Activated T-cell treated with anti-CD3 and anti-CD28 coated beads, Interleukin-2, amount 50 U/mL, for 72 hours (primary cell): ENCODE results near the gene PDZRN3. TPM values are rescaled to one million over a fixed set of nuclear protein-coding genes. Genes with fewer than 3 reads are reported as not detected.

ENCODE experiments used
- ATAC-seq, 2 donors: fragments of 150-1000 bp; cut with Tn5 transposase; replicated peaks in 1 of 2; 2 replicates each; pipeline ENCODE4 v1.10.0; 2021; ENCODE audit warnings: moderate library complexity in 2 of 2, mild to moderate bottlenecking in 1 of 2
- DNase-seq, 2 donors: peaks; one replicate each; pipeline ENCODE4 v3.0.0; 2021 to 2022; ENCODE audit warnings: mixed read lengths in 1 of 2
- H3K27ac Mint-ChIP-seq: one replicate; pipeline ENCODE4 v1.8.0; 2022; ENCODE audit warnings: mild to moderate bottlenecking, moderate library complexity, mixed read lengths
- H3K27me3 Mint-ChIP-seq: one replicate; pipeline ENCODE4 v1.8.0; 2022; ENCODE audit warnings: low read depth, mixed read lengths
- H3K36me3 Mint-ChIP-seq, 2 donors: one replicate each; pipeline ENCODE4 v1.8.0; 2022; ENCODE audit warnings: mixed read lengths in 2 of 2, mild to moderate bottlenecking in 1 of 2; ENCODE audit not compliant: insufficient read depth in 2 of 2
- H3K4me1 Mint-ChIP-seq: one replicate; pipeline ENCODE4 v1.8.0; 2022; ENCODE audit warnings: low read depth, mixed read lengths
- H3K4me3 Mint-ChIP-seq, 2 donors: one replicate each; pipeline ENCODE4 v1.8.0; 2022; ENCODE audit warnings: mild to moderate bottlenecking in 2 of 2, mixed read lengths in 2 of 2, moderate library complexity in 2 of 2
- H3K9me3 Mint-ChIP-seq, 2 donors: one replicate each; pipeline ENCODE4 v1.8.0; 2022; ENCODE audit warnings: mixed read lengths in 2 of 2
- total RNA-seq, 2 donors: library from RNA; stranded (reverse); gene quantifications; one replicate each; pipeline ENCODE4 v1.2.3, GENCODE V29; 2022

Gene PDZRN3
- total RNA-seq, 2 donors from 2014 or later: not detected

DNA sequence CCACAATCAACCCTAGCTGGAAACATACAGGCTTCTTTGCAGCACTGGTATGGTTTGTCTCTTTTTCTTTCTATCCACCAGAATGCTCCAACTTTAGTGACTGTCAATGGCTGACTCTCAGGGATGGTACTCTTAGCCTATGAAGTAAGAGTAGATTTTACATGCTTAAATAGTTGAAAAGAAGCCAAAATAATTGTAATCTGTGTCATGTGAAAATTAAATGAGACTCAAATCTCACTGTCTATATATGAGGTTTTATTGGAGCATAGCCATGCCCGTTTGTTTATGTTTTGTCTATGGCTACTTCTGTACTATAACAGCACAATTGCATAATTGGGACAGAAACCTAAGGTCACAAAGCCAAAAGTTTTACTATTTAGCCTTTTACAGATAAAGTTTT is 29.1 kb upstream of the PDZRN3 start:
- H3K36me3 Mint-ChIP-seq: no peaks in the 10 kb centered on the region
- DNase-seq (no peak), ATAC-seq (no peak)
- H3K27ac Mint-ChIP-seq: no peak overlapping the region
- no peaks in the 10 kb centered on the region for H3K4me1 Mint-ChIP-seq
- H3K27me3 Mint-ChIP-seq: no peaks in the 10 kb centered on the region
- H3K9me3 Mint-ChIP-seq: peaks cover 1 to 3% of the 10 kb centered on the region in 2 donors
- no peak overlapping the region for H3K4me3 Mint-ChIP-seq

DNA sequence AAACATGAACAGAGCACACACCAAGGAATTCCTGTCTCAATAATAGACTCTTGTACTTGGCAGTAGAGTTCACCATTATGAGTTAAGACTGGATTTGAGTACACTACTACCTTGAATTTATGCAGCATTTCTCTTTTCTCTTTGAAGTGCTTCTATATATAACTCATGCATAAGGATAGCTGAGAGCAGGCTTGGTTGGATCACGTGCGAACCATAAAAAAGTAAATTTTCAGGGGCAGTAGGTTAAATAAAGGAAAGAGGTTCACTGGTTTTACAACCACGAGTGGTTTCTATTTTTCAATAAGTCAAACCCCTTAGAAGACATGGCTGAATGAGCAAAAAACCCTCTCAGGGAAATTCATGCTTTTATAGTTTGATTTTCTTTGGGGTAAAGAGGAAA is 28.6 kb upstream of the PDZRN3 start:
- H3K36me3 Mint-ChIP-seq: no peaks in the 10 kb centered on the region
- H3K27ac Mint-ChIP-seq: no peak overlapping the region
- H3K4me3 Mint-ChIP-seq: no peak overlapping the region
- H3K9me3 Mint-ChIP-seq: peaks cover 1 to 3% of the 10 kb centered on the region in 2 donors
- no peak for DNase-seq
- no peaks in the 10 kb centered on the region for H3K27me3 Mint-ChIP-seq
- no peaks in the 10 kb centered on the region for H3K4me1 Mint-ChIP-seq
- ATAC-seq: no peak

DNA sequence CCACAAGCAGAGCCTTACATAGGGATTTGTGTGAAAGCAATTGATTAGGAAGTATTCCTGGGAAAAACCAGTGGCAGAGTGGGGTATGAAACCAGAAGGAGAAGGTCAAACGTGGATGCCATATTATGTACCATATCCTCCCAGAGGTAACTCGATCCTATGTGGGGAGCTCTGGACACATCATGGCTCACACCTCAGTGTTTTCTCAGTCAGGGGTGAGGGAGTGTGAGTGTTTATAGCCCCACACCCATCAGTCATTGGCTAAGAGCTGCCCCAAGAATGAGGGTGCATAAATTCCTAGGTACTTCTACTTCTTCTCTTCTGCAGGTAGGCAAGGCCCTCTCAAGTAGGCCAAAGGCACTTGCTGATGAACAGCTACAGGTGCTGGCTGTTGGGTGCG is 28.2 kb upstream of the PDZRN3 start:
- no peaks in the 10 kb centered on the region for H3K36me3 Mint-ChIP-seq
- no peaks in the 10 kb centered on the region for H3K4me1 Mint-ChIP-seq
- H3K27ac Mint-ChIP-seq: no peak overlapping the region
- H3K9me3 Mint-ChIP-seq: peaks cover 1 to 3% of the 10 kb centered on the region in 2 donors
- H3K27me3 Mint-ChIP-seq: no peaks in the 10 kb centered on the region
- no peak for ATAC-seq
- DNase-seq: no peak
- no peak overlapping the region for H3K4me3 Mint-ChIP-seq

DNA sequence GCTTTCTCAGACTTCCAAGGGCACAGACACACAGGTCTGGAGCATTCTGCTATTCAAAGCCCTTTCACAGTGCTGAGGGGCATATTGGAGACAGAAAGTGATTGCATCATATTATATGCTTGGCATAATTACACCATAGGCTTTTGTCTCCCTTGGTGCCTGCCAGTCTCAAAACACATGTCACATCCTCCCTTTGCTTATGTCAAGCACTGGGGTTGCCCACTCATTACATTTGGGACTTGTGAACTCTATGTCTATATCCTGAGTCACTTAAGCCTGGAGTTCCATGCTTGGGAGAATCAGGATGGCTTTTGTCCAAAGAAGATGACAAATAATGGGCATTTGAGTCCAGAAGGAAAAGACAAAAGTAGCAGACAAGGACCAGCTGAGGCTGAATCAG is 12.3 kb upstream of the PDZRN3 start:
- Mint-ChIP-seq H3K9me3 (no peaks in the 10 kb centered on the region), H3K27me3 (no peaks in the 10 kb centered on the region), H3K27ac (no peak overlapping the region), H3K4me1 (no peaks in the 10 kb centered on the region), H3K36me3 (no peaks in the 10 kb centered on the region), H3K4me3 (no peak overlapping the region)
- DNase-seq (no peak), ATAC-seq (no peak)

DNA sequence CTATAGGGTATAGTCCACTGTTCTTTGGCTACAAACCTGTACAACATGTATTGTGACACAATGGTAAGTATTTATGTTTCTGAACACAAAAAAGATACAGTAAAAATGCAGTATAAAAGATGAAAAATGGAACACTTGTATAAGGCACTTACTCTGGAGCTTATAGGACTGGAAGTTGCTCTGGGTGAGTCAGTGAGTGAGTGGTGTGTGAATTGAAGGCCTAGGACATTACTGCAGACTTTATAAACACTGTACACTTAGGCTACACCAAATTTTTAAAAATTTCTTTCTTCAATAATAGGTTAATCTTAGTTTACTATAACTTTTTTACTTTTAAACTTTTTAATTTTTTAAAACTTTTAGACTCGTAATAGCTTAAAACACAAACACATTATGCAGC is 10.5 kb upstream of the PDZRN3 start:
- H3K27me3 Mint-ChIP-seq: no peaks in the 10 kb centered on the region
- H3K36me3 Mint-ChIP-seq: no peaks in the 10 kb centered on the region
- H3K4me1 Mint-ChIP-seq: no peaks in the 10 kb centered on the region
- H3K27ac Mint-ChIP-seq: no peak overlapping the region
- DNase-seq (no peak), ATAC-seq (no peak)
- no peak overlapping the region for H3K4me3 Mint-ChIP-seq
- no peaks in the 10 kb centered on the region for H3K9me3 Mint-ChIP-seq

DNA sequence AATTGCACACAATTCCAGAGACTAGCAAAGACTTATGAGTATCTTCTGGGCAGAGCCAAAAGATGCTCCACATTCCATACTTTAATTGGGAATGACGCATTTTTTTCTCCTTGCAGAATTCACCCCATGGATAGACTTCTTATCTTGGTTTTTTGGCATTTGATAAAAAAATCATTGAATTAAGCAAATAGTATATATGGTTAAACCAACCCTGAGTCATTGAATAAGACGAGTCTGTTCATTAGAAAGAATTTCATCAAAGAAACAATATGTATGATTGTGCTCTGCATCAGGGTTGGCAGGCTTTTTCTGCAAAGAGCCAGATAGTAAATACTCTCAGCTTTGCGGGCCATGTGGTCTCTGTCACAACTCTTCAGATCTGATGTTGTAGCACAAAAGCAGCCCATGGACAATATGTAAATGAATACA is 9.2 kb upstream of the PDZRN3 start:
- no peaks in the 10 kb centered on the region for H3K27me3 Mint-ChIP-seq
- DNase-seq (no peak), ATAC-seq (no peak)
- no peak overlapping the region for H3K27ac Mint-ChIP-seq
- no peaks in the 10 kb centered on the region for H3K9me3 Mint-ChIP-seq
- H3K36me3 Mint-ChIP-seq: no peaks in the 10 kb centered on the region
- no peak overlapping the region for H3K4me3 Mint-ChIP-seq
- no peaks in the 10 kb centered on the region for H3K4me1 Mint-ChIP-seq

DNA sequence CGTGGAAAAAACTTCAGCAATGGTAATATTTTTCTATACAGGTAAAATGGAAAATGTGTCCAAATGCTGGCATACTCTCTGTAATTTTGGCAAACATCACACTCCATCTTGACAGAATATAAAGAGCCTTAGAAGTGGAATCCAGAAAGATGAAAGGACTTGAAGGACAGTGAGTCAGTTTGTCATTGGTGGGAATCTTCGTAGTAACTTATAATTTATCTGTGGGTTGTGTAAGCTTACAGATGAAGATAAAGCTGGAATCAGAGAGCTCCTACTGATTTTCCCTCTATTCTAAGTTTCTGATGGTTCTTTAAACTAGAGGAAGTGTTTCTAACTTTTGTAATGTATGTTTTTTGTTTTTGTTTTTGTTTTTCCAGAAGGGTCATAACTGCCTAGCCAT is 8.7 kb upstream of the PDZRN3 start:
- no peaks in the 10 kb centered on the region for H3K4me1 Mint-ChIP-seq
- no peaks in the 10 kb centered on the region for H3K27me3 Mint-ChIP-seq
- no peaks in the 10 kb centered on the region for H3K9me3 Mint-ChIP-seq
- no peak for DNase-seq
- ATAC-seq: no peak
- no peak overlapping the region for H3K27ac Mint-ChIP-seq
- no peaks in the 10 kb centered on the region for H3K36me3 Mint-ChIP-seq
- no peak overlapping the region for H3K4me3 Mint-ChIP-seq

DNA sequence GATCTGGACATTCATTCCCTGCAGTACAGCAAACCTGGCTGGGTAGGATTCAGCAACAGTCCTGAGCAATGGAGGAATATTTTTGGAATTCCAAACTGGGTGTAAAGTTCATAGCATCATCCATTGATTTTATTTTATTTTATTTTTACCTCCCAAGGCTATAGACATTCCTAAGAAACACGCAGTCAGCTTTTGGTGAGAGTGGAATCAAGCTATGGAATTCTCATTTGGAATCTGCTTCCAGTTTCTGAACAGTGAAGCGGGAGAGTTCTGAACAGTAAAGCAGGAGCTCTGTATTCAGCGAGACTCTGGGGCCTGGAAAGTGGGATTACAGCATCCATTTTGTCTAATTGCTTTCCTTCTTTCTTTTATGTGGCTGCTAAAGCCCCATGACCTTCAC is 1.4 kb upstream of the PDZRN3 start:
- Mint-ChIP-seq H3K9me3 (no peaks in the 10 kb centered on the region), H3K36me3 (no peaks in the 10 kb centered on the region), H3K4me1 (no peaks in the 10 kb centered on the region), H3K27me3 (peaks cover 12% of the 10 kb centered on the region), H3K4me3 (no peak overlapping the region), H3K27ac (no peak overlapping the region)
- ATAC-seq (no peak), DNase-seq (no peak)

DNA sequence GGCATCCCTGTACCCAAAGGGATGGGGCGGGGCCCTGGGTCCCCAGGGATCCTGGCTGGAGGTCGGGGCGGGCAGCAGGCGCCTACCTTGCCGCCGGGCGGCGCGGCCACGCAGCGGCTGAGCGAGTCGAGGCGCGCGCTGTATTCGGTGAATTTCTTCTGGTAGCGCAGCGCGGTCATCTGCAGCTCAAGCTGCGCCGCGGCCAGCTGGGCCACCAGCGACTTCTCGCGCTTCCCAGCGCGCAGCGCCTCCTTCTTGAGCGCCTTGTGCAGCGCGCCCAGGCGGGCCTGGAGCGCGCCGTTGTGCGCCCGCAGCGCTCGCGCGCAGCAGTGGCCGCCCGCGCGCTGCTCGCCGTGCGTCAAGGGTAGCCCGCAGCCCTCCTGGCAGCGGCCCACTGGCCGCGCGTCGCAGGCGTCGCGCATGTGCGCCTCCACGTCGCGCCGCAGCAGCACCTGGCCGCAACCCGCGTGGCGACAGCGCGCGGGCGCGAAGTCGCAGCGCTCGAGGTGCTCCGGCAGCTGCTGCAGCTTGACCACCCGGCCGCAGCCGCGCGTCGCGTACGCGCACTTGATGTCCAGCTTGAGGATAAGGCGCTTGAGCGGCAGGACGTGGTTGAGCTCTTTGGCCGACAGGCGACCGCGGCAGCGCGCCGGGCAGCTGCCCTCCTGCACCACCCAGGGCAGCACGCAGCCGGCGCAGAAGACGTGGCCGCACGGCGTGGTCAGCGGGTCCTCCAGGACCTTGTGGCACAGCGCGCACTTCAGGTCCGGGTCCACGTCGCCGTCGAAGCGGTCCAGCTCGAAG is 522 bp downstream of the PDZRN3 start:
- H3K27ac Mint-ChIP-seq: no peak overlapping the region
- peaks cover 0 to 2% of the 10 kb centered on the region in 2 donors for H3K9me3 Mint-ChIP-seq
- no peak for DNase-seq
- ATAC-seq: no peak
- H3K4me3 Mint-ChIP-seq: no peak overlapping the region
- H3K27me3 Mint-ChIP-seq: peaks cover 12% of the 10 kb centered on the region
- H3K36me3 Mint-ChIP-seq: no peaks in the 10 kb centered on the region
- H3K4me1 Mint-ChIP-seq: no peaks in the 10 kb centered on the region

DNA sequence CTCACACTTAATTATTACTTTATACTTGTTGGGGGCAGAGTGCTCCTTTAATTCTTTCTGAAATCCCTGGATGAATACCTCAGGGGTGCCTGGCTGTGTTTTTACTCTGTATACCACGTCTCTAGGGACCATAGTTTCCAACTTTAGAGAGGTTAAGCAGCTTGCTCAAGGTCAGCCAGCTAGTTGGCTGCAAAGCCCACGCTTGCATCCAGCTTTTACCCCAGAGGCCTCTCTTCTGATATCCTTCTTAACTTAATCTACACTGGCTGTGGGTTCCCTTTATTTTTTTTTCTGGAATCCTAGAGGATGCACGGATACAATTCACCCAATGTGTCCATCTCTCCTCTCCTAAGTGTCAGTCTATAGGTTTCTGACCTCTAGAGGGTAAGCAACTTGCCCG is 1.4 kb downstream of the PDZRN3 start:
- no peaks in the 10 kb centered on the region for H3K4me1 Mint-ChIP-seq
- ATAC-seq (no peak), DNase-seq (no peak)
- H3K4me3 Mint-ChIP-seq: no peak overlapping the region
- H3K27me3 Mint-ChIP-seq: peaks cover 12% of the 10 kb centered on the region
- no peak overlapping the region for H3K27ac Mint-ChIP-seq
- H3K9me3 Mint-ChIP-seq: peaks cover 0 to 2% of the 10 kb centered on the region in 2 donors
- H3K36me3 Mint-ChIP-seq: no peaks in the 10 kb centered on the region

DNA sequence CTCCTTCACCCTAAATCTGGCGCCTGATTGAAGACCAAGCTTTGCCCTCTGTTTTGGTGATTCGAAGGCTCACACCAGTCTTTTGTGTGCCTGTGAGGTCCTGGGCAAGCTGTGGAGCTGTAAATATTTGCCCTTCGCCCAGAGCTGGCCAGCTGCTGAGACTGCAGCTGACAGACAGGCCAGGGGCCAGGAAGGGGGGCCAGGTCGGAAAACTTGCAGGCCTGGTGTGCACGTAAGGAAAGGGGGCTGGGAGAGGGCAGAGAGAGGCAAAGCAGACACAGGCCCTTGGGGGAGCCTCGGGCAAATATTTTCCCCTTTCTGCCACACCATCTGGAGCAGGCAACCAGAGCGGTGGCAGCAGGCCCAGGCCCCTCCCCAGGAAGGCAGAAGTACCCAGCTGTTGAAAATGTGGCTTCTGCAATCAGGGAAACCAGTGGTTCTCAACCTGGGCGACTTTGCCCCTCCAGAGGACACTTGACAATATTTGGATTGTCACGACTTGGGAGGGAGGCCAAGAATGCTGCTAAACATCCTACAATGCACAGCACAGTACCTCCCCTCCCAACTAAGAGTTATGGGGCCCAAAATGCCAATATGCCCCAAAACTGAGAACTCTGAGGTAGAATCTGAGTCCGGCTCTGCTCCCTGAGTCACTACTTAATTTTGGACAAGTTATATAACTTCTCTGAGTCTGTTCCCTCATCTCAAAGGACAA is 2.5 kb downstream of the PDZRN3 start:
- H3K4me3 Mint-ChIP-seq: no peak overlapping the region
- peaks cover 12% of the 10 kb centered on the region for H3K27me3 Mint-ChIP-seq
- DNase-seq (no peak), ATAC-seq (no peak)
- no peaks in the 10 kb centered on the region for H3K36me3 Mint-ChIP-seq
- H3K9me3 Mint-ChIP-seq: peaks cover 0 to 2% of the 10 kb centered on the region in 2 donors
- H3K4me1 Mint-ChIP-seq: no peaks in the 10 kb centered on the region
- no peak overlapping the region for H3K27ac Mint-ChIP-seq

DNA sequence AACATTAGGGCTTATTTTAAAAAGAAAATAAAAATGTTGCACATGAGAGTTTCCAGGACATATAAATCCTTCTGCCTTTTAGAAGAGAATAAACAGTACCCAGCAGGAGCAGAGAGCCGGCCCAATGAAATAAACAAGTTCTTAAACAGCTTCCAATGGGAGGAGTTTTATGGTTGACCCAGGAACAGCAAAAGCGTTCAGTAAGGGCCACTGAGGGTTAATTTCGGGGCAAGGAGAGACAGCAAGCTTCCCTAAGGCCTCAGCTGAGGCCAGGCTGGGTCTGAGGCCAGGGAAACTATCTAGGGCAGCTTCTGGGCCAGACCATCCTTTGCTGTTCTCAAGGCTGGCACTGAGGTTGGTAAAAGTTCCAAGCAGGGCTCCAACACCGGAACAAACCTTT is 3.4 kb downstream of the PDZRN3 start:
- DNase-seq (no peak), ATAC-seq (no peak)
- H3K36me3 Mint-ChIP-seq: no peaks in the 10 kb centered on the region
- H3K4me1 Mint-ChIP-seq: no peaks in the 10 kb centered on the region
- no peak overlapping the region for H3K27ac Mint-ChIP-seq
- peaks cover 0 to 2% of the 10 kb centered on the region in 2 donors for H3K9me3 Mint-ChIP-seq
- H3K27me3 Mint-ChIP-seq: peaks cover 12% of the 10 kb centered on the region
- H3K4me3 Mint-ChIP-seq: no peak overlapping the region

DNA sequence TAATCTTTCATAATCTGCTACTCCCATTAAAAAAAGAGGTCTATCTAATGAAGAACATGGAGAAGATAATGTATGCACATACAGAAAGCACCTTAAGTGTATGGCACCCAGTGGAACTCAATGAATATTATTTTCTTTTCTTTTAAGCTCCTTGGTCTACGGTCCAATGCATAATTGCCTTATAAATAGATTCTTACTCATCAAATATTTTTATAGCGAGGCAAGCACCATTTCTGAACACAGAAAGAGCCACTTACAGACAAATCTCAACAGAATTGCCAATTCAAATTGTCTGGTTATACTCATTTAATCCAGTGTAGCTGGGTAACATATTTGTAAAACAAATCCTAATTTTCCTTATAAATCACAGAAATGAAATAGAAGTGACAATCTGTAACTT is 6.3 kb downstream of the PDZRN3 start:
- ATAC-seq: no peak
- Mint-ChIP-seq H3K4me1 (no peaks in the 10 kb centered on the region), H3K36me3 (no peaks in the 10 kb centered on the region), H3K4me3 (no peak overlapping the region), H3K27me3 (peaks cover 3% of the 10 kb centered on the region), H3K9me3 (peaks cover 0 to 3% of the 10 kb centered on the region in 2 donors), H3K27ac (no peak overlapping the region)
- DNase-seq: no peak

DNA sequence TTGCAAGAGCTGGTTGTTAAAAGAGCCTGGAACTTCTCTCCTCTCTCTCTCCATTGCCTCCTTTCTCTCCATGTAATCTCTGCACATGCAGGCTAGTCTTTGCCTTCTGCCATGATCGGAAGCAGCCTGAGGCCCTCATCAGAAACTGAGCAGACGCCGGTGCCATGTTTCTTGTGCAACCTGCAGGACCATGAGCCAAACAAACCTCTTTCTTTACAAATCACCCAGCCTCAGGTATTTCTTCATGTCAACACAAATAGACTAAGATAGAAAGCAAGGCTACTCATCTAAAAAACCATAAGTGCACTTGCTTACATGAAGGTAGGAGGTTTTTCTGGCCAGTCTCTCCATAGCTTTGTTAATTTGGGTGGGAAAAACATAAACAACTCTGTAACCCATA is 8.7 kb downstream of the PDZRN3 start:
- ATAC-seq: no peak
- Mint-ChIP-seq H3K36me3 (no peaks in the 10 kb centered on the region), H3K27ac (no peak overlapping the region), H3K4me1 (no peaks in the 10 kb centered on the region), H3K27me3 (no peaks in the 10 kb centered on the region), H3K9me3 (peaks cover 0 to 3% of the 10 kb centered on the region in 2 donors), H3K4me3 (no peak overlapping the region)
- DNase-seq: no peak
